Measurements from ENCODE around the gene NLRP14.

The NLRP14 gene

DNA sequence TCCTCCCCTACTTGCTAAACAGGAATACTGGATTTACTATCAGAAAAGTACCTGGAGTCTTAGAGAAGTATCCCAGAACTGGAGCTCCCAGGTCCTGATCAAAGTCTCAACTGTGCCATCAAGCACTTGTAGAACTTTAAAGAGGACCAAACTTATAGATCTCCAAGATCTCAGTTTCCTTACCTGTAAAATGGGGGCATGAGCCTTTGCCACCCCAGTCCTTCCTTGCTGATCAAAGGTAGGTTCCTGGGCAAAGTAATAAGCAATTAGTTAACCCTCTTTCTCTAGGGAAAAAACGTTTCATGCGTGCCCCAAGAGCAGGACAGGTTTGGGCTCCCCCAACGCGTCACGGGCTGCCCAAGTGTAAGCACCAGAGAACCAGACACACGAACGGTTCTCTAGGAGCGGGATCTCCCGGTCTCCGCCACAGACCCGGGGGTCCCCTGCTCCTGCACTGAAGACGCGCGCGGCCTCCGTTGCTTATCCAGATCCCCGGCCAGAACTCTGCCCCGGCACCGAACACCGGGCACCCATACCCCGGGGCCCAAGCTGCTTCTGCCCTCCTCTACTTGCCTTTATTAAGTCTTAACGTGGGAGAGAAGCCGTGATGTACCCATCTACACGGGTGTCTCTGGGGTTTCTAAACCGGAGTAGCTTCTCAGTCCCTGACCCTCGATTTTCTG, 638 bp upstream of the NLRP14 start:
- Mint-ChIP-seq H3K27me3 (ENCODE audit: low read depth, poor library complexity) (peaks cover 7% of the 10 kb centered on the region), H3K36me3 (ENCODE audit: low read depth) (peaks cover 17% of the 10 kb centered on the region), H3K4me3 (peak overlapping the region; percentile 95), H3K4me1 (peaks cover 22% of the 10 kb centered on the region), H3K9me3 (peaks cover 11% of the 10 kb centered on the region), H3K27ac (peak overlapping the region; percentile 97)
- peak; percentile 52 for DNase-seq
- TF ChIP-seq, protein P1, sequence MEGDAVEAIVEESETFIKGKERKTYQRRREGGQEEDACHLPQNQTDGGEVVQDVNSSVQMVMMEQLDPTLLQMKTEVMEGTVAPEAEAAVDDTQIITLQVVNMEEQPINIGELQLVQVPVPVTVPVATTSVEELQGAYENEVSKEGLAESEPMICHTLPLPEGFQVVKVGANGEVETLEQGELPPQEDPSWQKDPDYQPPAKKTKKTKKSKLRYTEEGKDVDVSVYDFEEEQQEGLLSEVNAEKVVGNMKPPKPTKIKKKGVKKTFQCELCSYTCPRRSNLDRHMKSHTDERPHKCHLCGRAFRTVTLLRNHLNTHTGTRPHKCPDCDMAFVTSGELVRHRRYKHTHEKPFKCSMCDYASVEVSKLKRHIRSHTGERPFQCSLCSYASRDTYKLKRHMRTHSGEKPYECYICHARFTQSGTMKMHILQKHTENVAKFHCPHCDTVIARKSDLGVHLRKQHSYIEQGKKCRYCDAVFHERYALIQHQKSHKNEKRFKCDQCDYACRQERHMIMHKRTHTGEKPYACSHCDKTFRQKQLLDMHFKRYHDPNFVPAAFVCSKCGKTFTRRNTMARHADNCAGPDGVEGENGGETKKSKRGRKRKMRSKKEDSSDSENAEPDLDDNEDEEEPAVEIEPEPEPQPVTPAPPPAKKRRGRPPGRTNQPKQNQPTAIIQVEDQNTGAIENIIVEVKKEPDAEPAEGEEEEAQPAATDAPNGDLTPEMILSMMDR (IDR thresholded peaks at IDR 0.05), result no peak

DNA sequence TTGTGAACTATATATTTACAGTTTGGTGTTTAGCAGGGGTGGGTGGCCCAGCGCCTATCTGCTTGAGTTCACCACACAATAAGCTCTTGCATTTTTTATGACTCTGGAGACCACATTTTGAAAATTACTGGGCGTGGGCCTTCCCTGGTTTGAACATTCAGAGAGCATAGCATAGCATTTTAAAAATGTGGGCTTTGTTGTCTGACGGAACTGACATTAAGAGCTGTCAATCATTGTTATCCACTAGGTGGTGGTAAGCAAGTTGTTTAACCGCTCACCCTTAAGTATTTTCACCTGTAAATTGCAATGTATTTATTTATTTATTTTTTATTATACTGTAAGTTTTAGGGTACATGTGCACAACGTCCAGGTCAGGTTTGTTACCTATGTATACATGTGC, 1.0 kb downstream of the NLRP14 start:
- TF ChIP-seq, protein P1 (IDR thresholded peaks at IDR 0.05), result no peak
- Mint-ChIP-seq H3K27ac (no peak overlapping the region), H3K4me1 (peaks cover 22% of the 10 kb centered on the region), H3K4me3 (no peak overlapping the region), H3K27me3 (ENCODE audit: low read depth, poor library complexity) (peaks cover 7% of the 10 kb centered on the region), H3K9me3 (peaks cover 11% of the 10 kb centered on the region), H3K36me3 (ENCODE audit: low read depth) (peaks cover 15% of the 10 kb centered on the region)
- DNase-seq, result no peak

DNA sequence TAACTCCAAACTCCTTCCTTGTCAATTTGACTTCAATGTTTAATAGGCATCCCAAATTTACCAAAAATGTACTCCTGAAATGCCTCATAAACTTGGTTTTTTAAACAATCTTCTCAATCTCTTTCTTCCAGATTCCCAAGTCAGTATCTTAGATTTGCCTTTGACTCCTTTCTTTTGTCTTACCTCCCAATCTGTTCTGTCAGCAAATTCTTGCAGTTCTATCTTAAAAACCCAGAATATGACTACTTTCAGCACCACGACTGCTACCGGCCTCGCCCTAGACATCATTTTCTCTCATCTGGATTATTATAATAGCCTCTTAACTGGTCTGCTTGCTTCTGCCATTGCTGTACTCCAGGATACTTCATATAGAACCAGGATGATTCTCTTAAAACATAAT, 7.9 kb downstream of the NLRP14 start:
- no peaks in the 10 kb centered on the region for H3K36me3 Mint-ChIP-seq (ENCODE audit: low read depth)
- TF ChIP-seq, protein P1 (IDR thresholded peaks at IDR 0.05), result no peak
- no peak overlapping the region for H3K4me3 Mint-ChIP-seq
- no peak overlapping the region for H3K27ac Mint-ChIP-seq
- peaks cover 4% of the 10 kb centered on the region for H3K9me3 Mint-ChIP-seq
- DNase-seq, result no peak
- H3K4me1 Mint-ChIP-seq, result no peaks in the 10 kb centered on the region
- peaks cover 18% of the 10 kb centered on the region for H3K27me3 Mint-ChIP-seq (ENCODE audit: low read depth, poor library complexity)

DNA sequence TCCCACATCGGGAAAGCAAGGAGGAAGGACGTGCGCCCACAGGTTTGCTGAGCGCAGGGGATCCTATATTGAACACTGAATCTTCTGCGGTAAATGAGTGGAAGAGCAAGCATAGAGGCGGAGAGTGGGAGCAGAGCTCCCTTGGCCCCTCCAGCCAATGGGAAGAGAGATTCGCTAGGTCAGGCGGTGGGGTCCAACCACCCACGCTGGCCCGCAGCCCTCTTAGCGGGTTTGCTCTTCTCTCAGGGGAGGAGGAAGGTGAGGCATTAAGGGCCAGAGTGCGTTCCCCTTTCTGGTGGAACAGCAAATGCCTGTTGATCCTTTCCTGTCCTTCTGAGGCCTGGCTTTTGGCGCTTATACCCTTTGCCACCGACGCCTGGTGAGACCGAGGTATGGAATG, 10.6 kb downstream of the NLRP14 start:
- DNase-seq, result no peak
- H3K36me3 Mint-ChIP-seq (ENCODE audit: low read depth), result no peaks in the 10 kb centered on the region
- peaks cover 11% of the 10 kb centered on the region for H3K27me3 Mint-ChIP-seq (ENCODE audit: low read depth, poor library complexity)

DNA sequence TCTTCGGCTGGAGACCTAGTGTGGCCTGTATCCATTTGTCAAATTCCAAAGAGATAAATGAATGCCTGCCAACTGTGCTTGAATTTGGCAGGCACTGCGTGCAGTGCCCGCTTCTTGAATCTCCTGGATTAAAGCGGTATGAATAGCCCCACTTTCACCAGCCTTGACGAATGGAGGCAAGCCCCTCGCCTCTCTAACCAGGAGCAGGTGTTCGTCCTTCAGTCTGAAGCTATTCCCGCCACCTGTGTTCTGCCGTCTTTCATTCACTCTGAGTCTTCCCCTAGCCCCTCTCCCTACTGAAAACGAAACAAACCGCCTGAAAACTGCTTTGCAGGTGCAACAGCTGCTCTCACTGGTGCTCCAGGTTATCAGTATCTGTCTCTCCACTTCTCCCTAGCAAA, 11.2 kb downstream of the NLRP14 start:
- TF ChIP-seq, protein P1 (IDR thresholded peaks at IDR 0.05), result no peak
- Mint-ChIP-seq H3K4me1 (no peaks in the 10 kb centered on the region), H3K4me3 (no peak overlapping the region), H3K27ac (no peak overlapping the region), H3K36me3 (ENCODE audit: low read depth) (no peaks in the 10 kb centered on the region), H3K27me3 (ENCODE audit: low read depth, poor library complexity) (peaks cover 11% of the 10 kb centered on the region), H3K9me3 (no peaks in the 10 kb centered on the region)
- no peak for DNase-seq

More for the DNA sequence above, 10.6 kb downstream of the NLRP14 start:
- TF ChIP-seq, protein P1 (IDR thresholded peaks at IDR 0.05), result no peak
- H3K27ac Mint-ChIP-seq, result no peak overlapping the region
- no peaks in the 10 kb centered on the region for H3K9me3 Mint-ChIP-seq
- no peaks in the 10 kb centered on the region for H3K4me1 Mint-ChIP-seq
- no peak overlapping the region for H3K4me3 Mint-ChIP-seq

DNA sequence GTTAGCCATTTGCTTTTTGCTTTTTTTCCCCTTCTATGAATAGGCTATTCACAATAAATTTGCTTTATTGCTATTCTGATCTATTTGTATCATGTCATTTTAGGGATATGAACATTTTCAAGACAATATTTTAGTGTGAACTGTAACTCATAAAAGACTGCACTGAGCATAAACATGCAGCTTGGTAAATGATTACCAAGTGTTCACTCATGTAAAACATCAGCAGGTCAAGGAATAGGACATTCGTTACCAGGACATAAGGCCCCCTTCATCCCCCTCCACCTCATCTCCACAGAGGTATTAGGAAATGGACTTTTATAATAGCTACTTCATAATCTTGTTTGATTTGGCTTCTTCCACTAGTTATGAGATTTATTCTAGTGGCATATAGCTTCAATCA, 12.4 kb downstream of the NLRP14 start:
- H3K27ac Mint-ChIP-seq, result no peak overlapping the region
- H3K36me3 Mint-ChIP-seq (ENCODE audit: low read depth), result no peaks in the 10 kb centered on the region
- TF ChIP-seq, protein P1 (IDR thresholded peaks at IDR 0.05), result no peak
- no peak for DNase-seq
- H3K4me3 Mint-ChIP-seq, result no peak overlapping the region
- H3K9me3 Mint-ChIP-seq, result no peaks in the 10 kb centered on the region
- no peaks in the 10 kb centered on the region for H3K4me1 Mint-ChIP-seq
- H3K27me3 Mint-ChIP-seq (ENCODE audit: low read depth, poor library complexity), result peaks cover 7% of the 10 kb centered on the region
